ENCODE data around the gene SIN3B.
"Not testable (repeated sequence)": the region's sequence is repeated elsewhere in the genome, so short reads cannot be mapped to it uniquely, and the experiment has no call there.

The SIN3B gene, protein sequence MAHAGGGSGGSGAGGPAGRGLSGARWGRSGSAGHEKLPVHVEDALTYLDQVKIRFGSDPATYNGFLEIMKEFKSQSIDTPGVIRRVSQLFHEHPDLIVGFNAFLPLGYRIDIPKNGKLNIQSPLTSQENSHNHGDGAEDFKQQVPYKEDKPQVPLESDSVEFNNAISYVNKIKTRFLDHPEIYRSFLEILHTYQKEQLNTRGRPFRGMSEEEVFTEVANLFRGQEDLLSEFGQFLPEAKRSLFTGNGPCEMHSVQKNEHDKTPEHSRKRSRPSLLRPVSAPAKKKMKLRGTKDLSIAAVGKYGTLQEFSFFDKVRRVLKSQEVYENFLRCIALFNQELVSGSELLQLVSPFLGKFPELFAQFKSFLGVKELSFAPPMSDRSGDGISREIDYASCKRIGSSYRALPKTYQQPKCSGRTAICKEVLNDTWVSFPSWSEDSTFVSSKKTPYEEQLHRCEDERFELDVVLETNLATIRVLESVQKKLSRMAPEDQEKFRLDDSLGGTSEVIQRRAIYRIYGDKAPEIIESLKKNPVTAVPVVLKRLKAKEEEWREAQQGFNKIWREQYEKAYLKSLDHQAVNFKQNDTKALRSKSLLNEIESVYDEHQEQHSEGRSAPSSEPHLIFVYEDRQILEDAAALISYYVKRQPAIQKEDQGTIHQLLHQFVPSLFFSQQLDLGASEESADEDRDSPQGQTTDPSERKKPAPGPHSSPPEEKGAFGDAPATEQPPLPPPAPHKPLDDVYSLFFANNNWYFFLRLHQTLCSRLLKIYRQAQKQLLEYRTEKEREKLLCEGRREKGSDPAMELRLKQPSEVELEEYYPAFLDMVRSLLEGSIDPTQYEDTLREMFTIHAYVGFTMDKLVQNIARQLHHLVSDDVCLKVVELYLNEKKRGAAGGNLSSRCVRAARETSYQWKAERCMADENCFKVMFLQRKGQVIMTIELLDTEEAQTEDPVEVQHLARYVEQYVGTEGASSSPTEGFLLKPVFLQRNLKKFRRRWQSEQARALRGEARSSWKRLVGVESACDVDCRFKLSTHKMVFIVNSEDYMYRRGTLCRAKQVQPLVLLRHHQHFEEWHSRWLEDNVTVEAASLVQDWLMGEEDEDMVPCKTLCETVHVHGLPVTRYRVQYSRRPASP

DNA sequence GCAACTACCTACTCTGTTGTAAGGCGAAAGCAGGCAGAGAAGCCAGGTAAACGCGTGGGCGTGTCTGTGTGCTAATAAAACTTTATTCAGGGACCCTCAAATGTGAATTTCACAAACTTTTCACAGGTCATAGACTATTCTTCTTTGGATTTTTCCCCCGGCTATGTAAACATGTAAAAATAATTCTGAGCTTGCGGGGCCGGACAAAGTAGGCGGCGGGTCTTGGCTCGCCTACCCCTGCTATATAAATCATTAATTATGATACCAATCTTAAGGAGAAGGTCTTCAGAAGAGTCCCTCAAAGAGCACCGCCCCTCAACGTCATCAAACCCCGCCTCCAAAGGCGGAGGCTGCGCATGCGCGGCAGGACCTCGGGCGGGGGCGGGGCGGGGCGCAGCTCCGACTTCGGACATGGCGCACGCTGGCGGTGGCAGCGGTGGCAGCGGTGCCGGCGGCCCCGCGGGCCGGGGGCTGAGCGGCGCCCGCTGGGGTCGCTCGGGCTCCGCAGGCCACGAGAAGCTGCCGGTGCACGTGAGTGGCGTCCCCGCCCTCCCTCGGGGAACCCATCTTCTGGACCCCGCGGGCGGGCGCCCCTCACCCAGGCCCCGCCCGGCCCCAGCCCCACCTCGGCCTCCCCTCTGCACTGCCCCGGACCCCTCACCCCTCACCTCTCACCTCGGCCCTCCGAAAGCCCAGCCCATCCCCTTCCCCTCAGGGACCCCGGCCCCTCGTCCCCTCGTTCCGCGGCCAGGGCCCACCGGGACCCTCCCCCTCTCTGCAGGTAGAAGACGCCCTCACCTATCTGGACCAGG, at the start of gene SIN3B:
Gene SIN3B (plus strand): TSS at position 389 of the 812 bp plus-strand sequence. CDS start 23 bp downstream, at position 412.
- peak; percentile 87 for DNase-seq

DNA sequence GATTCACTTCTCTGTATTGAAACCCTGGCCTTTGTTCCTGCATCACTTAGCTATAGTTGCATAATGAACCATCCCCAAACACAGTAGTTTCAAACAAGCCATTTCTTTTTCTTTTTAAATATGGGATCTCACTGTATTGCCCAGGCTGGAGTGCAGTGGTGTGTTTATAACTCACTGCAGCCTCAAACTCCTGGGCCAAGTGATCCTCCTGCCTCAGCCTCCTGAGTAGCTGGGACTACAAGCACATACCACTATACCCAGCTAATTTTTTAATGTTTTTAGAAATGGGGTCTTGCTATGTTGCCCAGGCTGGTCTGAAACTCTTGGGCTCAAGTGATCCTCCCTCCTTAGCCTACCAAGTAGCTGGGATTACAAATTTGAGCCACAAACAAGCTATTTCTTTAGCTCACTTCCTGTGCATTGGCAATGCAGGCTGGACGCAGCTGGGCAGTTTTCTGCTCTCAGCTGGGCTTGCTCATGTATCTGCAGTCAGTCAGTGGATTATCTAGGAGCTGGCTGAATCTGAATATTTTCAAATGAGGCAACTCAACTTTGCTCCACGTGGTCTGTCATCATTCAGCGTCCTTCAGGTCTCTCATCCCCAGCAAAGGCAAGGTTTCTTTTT, 49.5 kb upstream of the SIN3B start:
- no peak for DNase-seq

DNA sequence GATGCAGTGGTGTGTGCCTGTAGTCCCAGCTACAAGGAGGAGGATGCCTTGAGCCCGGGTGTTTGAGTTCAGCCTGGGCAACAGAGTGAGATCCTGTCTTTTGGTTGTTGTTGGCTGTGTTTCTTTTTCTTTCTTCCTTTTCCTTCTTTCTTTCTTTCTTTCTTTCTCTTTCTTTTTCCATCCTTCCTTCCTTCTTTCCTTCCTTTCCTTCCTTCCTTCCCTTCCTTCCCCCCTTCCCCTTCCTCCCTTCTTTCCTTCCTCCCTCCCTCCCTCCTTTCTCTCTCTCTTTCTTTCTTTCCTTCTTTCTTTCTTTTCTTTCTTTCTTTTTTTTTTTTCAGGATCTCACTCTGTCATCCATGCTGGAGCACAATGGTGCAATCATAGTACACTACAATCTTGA, 46.5 kb upstream of the SIN3B start:
- no peak for DNase-seq

DNA sequence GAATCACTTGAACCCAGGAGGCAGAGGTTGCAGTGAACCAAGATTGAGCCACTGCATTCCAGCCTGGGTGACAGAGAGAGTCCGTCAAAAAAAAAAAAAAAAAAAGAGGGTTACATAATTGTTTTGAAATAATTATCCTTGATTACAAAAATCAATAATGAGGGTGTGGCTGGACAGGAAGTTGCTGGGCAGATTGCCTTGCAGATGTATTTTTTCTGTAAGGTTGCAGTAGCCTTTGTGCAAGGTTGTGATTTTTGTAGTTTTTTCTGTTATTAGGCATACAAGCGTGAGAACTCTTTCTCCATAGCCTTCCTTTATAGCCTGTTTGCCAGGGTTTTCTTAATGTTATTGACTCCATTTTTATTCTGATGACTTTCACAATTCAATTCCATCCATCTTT, 40.7 kb upstream of the SIN3B start:
- DNase-seq = no peak

DNA sequence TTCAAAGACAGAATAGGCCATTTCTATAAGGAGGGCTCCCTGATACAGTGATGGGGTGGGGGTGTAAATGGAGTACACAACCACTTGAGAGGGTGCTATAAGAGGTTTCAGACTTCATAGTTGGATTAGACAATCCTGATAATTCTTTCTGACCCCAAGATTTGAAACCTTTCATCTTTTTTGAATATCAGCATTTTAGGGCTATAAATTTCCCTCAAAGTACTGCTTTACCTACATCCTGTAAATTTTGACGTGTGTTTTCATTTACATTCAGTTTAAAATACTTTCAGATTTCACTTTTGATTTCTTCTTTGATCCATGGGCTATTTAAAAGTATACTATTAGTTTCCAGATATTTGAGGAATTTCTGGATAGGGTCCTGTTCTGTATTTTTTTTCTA, 40.0 kb upstream of the SIN3B start:
- DNase-seq = no peak

DNA sequence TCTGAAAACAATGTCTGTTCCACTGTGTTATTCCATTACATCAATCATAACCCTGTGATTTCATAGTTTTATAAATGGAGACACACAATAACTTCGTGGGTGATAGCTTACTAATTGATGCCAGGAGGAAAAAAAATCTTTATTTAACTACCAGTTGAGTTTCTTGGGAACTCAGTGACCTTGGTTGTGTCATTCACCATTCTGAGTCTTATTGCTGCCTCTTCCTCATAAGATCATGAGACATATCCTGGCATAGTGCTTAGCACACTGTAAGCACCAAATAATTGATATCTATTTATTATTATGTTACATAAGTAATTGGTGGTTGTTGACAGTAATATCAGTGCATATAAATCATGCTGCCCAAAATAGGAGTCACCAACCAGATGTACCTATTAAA, 39.1 kb upstream of the SIN3B start:
- no peak for DNase-seq

DNA sequence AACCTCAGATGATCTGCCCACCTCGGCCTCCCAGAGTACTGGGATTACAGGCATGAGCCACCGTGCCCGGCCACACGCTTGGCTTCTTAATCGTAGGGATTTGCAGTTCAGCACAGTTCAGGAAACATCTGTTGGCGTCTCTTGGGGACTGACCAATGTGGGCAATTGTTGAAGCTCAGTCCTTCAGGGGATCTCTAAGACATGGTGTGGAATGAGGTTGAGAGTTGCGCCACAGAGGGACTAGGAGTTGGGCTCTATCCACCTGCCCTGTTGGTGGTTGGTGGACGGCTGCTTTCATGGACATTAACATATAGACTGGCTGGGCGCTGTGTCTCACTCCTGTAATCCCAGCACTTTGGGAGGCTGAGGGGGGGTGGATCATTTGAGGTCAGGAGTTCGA, 37.3 kb upstream of the SIN3B start:
- DNase-seq = no peak

DNA sequence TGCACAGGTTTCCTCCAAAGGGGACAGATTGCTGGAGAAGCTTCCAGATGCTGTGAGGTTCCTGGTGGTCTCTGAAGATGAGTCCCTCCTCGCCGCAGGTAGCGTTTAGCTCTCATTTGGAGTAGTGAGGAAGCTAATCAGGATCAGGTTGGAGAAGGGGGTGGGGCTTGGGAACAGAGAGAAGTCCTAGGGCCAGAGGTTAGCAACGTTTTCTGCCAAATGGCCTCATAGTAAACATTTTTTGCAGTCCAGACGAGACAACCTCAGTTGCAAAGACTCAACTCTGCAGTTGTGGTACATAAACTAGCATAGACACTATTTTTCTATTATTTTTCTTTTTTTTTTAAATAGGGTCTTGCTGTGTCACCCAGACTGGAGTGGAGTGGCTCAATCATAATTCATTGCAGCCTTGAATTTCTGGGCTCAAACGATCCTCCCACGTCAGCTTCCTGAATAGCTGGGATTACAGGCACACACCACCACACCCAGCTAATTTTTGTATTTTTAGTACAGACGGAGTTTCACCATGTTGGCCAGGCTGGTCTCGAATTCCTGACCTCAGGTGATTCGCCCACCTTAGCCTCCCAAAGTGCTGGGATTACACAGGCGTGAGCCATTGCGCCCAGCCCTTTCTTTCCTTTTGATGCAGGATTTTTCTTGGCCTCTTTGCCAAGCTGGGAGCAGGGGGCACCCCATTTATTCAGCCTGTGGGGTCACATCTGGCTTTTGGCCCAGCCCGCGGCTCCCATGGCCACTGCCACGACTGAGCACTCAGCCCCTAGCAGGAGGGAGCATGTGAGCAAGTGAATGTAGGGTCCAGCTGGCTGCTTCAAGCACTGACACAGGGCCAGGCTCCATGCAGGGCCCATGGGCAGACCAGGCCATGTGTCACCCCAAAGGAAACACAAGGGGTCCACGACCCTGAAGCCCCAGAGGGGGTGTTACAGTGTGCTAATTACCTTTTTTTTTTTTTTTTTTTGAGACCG, 34.4 kb upstream of the SIN3B start:
- DNase-seq = no peak

DNA sequence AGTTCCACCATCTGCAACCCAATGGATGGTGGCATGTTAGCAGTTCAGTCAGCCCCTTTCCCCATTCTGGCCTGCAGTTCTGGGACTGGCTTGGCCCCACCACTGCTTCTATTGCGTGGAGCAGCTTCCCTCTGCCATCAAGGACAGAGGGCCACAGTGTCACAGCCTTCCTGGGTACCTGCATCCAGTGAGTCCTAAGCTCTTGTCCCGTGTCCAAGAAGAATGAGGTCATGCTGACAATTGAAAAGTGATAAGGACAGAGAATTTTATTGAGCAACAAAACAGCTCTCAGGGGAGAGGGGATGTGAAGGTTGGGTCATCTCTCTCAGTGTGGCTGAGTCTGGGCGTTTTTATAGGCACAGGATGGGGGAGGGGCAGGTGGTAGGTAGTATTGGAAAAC, 33.5 kb upstream of the SIN3B start:
- no peak for DNase-seq

DNA sequence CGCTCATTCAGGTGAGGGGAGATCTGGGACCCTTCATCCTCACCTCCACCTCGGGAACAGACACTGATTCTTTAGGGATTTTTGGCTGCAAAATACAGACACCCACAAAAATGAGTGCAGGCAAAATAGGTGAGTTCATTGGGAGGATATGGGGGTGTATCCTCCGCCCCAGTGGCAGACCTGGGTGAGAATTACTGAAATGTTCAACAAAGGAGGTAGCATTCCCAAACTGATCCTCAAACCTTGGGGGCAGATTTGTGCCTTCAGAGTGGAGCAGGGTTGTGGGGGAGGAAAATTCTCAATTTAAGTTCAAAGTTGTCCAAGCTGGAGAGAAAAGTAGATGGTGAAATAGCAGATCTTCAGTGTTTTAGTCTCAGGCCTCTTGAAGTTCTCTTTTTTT, 31.3 kb upstream of the SIN3B start:
- no peak for DNase-seq

DNA sequence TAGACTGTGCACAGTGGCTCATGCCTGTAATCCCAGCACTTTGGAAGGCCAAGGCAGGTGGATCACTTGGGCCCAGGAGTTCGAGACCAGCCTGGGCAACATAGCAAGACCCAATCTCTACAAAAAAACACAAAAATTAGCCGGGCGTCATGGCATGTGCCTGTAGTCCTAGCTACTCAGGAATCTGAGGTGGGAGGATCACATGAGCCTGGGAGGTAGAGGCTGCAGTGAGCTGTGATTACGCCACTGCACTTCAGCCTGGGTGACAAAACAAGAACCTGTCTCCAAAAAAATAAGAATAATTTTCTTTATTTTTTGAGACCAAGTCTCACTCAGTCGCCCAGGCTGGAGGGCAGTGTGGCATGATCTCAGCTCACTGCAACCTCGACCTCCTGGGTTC, 30.9 kb upstream of the SIN3B start:
- not testable (repeated sequence) for DNase-seq

DNA sequence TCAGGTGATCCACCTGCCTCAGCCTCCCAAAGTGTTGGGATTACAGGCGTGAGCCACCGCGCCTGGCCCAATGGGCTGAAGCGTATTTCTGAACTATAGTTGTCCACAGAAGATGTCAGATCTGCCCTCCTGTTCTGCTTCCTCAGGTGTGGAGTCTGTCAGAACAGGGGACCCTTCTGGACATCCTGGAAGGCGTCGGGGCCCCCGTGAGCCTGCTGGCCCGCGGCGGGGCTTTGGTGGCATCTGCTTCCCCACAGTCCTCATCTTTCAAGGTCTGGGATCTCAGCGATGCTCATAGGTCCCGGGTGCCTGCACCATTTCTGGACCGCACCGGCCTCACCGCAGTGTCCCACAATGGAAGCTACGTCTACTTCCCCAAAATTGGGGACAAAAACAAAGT, 29.5 kb upstream of the SIN3B start:
- no peak for DNase-seq

DNA sequence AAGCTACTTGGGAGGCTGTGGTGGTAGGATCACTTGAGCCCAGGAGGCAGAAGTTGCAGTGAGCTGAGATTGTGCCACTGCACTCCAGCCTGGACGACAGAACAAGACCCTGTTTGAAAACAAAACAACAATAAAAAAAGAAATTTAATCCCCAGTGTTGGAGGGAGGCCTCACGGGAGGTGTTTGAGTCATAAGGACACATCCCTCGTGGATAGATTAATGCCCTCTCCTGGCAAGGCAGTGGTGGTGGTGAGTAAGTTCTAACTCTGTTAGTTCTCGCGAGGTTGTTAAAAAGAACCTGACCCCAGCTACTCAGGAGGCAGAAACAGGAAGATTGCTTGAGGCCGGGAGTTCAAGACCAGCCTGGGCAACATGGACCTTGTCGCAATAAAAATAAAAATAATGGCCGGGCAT, 27.6 kb upstream of the SIN3B start:
- DNase-seq = no peak

DNA sequence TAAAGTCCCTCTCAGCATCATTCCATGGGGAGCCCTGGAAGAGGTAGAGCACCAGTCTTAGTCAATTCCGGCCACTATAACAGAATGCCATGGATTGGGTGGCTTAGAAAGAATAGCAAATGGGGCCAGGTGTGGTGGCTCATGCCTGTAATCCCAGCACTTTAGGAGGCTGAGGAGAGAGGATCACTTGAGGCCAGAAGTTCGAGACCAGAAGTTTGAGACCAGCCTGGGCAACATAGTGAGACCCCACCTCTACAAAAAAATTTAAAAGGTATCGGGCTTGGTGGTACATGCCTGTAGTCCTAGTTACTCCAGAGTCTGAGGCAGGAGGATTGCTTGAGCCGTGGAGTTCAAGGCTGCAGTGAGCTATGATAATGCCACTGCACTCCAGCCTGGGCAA, 25.0 kb upstream of the SIN3B start:
- DNase-seq = no peak

DNA sequence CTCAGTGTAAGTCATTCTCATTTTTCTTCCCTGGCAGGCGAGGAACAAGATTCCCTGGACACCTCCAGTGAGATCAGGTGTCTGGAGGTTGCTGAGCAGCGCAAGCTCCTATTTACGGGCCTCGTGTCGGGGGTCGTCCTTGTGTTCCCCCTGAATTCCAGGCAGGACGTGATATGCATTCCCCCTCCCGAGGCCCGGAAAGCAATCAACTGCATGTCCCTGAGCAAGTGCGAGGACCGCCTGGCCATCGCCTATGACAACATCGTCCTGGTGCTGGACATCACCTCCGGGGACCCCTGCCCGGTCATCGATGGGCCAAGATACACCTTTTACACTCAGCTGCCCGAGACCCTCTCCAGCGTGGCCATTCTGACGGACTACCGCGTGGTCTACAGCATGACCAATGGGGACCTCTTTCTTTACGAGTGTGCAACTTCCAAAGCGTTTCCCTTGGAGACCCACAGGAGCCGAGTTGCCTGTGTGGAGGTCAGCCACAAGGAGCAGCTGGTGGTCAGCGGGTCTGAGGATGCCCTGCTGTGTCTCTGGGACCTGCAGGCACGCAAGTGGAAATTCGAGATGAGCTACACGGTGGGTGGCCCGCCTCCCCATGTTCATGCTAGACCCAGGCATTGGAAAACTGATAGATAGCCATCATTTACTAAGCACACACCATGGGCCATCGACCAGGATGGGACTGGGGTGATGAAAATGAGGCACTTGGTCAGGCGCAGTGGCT, 21.5 kb upstream of the SIN3B start:
- no peak for DNase-seq

DNA sequence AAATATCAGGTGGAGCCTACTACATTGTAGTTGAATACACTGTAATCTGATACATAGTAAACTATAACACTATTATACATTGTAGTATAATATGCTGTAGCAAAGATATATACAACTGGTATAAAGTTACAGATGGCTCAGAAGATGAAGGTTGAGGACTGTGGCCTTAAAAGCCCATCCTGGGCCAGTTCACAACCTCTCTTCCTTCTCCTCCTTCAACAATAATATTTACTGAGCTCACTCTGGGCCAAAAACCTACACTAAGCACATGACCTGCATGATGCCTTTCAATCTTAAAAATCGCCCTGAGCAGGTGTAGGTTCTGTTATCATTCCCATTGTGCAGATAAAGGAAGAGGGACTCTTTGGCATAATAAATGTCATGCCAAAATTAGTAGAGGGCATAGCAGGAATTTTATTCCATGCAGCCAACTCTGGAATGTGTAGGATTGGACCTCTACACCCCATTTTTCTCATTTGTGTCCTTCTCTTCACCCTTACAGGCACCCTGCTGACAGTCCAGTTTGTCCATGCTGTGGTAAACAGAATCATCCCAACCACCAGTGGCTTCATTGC, 14.6 kb upstream of the SIN3B start:
- no peak for DNase-seq

DNA sequence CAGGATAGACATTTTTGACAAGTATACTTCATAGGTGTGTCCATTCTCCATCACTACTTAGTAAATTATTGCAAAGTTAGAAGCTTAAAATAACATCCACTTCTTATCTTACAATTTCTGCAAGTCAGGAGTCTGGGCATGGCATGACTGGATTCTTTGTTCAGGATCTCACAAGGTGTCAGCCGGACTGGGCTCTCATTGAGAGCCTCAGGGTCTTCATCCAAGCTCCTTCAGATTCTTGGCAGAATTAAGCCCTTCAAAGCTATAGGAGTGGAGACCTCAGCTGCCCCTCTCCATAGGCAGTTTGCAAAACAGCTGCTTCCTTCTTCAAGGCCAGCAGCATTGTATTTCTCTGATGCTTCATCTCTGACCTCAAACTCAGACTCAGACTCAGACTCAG, 9.1 kb upstream of the SIN3B start:
- DNase-seq = no peak

DNA sequence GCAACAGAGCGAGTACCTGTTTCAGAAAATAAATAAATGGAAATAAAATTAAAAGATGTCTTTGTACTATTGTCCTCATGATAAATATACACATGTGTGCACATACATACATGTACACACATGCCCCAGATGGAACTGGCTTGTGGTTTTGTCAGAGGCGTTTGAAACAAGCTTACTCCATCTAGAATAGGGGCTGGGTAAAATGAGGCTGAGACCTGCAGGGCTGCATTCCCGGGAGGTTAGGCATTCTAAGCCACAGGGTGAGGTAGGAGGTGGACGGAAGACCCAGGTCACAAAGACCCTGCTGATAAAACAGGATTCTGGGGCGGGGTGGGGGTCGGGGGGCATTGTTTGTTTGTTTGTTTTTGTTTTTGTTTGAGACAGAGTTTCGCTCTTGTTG, 8.1 kb upstream of the SIN3B start:
- DNase-seq = no peak

DNA sequence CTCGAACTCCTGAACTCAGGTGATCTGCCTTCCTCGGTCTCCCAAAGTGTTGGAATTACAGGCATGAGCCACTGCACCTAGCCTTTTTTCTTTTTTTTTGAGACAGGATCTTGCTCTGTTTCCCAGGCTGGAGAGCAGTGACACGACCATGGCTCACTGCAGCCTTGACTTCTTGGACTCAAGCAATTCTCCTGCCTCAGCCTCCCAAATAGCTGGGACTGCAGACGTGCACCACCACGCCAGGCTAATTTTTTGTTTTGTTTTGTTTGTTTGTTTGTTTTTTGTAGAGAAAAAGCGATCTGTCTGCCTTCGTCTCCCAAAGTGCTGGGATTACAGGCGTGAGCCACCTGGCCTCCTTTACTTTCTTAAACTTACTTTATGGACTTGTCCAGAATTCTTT, 6.5 kb upstream of the SIN3B start:
- no peak for DNase-seq

Measured in activated T-cell treated with anti-CD3 and anti-CD28 coated beads for 4 hours (primary cell).